NCI-H2227 (cell line): ENCODE results near the gene SLC6A17.

ENCODE experiments used
- DNase-seq: peaks from one replicate; lab custom pipeline; 2025; ENCODE audit not compliant: unreplicated experiment; lab: John Stamatoyannopoulos, UW

Gene SLC6A17

GRCh38 chr1:110135246-110135645 is 15.0 kb upstream of the SLC6A17 start:
- no peak for DNase-seq

GRCh38 chr1:110135666-110136065 is 14.6 kb upstream of the SLC6A17 start:
- no peak for DNase-seq

GRCh38 chr1:110136911-110137310 is 13.4 kb upstream of the SLC6A17 start:
- peak; percentile 96 for DNase-seq

DNA sequence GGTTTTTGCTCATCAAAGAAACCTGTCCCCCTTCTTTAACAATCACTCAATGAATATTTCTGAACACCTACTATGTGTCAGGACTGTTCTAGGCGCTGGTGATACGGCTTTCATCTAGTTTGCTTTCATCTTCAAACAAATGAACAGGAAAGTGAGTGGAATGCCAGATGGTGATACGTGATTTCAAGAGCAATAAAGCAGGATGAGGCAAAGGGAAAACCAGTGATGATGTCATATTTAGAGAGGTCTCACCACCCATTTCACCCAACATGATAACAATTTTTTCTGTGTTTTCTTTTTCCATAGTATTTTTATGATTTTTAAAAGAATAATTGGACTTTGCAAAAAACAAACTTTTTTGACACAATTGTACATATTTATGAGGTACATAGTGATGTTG is 11.3 kb upstream of the SLC6A17 start:
- no peak for DNase-seq

- DNase-seq: no peak
These were observed 5.9 kb upstream of the SLC6A17 start for GRCh38 chr1:110144366-110144765.

DNA sequence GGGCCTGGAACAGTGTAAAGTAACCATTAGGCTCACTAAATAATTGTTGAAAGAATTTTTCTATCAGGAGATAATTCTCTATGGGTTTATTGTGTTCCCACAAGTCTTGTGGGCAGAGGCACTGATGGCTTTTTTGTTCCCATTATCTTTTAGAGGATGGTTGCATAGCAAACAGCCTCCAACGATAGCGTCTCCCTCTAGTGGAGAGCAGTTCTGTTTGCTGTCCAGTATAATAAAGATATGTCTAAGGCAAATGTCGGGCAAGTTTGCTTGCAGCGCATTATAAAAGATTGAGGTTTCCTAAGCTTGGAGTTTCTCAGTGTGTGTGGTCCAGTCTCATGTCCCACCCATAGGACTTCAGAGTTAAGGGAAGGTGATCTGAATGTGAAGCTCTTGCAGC is 1.3 kb upstream of the SLC6A17 start:
- peak; percentile 19 for DNase-seq

GRCh38 chr1:110151175-110151669 is 928 bp downstream of the SLC6A17 start:
- no peak for DNase-seq

DNA sequence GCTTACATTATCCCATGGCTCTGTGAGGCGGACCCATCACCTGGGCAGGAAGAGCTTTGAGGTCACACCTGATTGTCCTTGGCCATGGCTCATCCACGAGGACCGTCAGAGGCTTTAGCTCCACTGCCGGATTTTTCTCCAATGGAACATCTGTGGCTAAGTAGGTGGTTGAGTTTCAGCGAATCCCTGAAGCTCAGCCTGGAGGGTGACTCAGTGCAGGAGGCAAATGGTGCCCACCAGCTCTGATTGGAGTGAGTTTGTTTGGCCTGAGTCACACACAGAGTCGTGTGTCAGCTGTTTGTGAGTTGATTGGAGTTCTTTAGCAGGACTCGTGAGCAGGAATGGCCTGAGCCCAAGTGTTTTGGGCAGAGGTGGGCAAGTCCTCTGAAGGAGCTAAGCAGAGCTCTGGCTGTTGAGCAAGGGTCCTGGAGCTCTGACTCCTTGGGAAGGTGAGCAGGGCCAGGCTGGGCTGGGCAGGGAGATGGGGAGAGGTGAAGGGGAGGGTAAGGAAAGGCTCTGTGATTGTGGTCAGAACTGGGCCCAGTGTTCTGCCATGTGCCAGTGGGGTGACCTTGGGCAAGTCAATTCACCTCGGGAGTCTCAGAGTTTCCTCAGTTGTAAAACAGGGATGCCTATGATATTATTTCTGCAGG is 2.0 kb downstream of the SLC6A17 start:
- no peak for DNase-seq

GRCh38 chr1:110153407-110153950 is 3.2 kb downstream of the SLC6A17 start:
- no peak for DNase-seq

- DNase-seq: no peak
These were observed 5.7 kb downstream of the SLC6A17 start for GRCh38 chr1:110155878-110156522.

- no peak for DNase-seq
These were observed 8.0 kb downstream of the SLC6A17 start for GRCh38 chr1:110158261-110158660.

DNA sequence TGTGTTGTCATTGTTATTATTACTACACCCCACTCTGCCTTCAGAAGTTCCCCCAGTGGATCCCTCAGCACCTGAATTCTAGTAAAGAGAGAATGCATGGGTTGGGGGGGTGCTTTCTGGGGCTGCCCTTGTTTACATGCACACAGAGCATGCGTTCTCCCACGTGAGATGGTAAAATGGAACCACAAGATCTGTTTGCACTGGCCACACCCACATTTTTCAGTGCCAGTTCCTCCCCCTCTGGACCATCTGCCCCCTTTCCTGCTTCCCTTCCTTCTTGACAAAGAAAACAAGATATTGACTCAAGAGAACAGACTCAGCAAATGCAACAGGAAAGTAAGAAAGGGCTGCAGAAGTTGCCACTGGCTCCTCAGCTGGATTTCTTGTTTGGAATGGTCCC is 8.9 kb downstream of the SLC6A17 start:
- DNase-seq: no peak

DNA sequence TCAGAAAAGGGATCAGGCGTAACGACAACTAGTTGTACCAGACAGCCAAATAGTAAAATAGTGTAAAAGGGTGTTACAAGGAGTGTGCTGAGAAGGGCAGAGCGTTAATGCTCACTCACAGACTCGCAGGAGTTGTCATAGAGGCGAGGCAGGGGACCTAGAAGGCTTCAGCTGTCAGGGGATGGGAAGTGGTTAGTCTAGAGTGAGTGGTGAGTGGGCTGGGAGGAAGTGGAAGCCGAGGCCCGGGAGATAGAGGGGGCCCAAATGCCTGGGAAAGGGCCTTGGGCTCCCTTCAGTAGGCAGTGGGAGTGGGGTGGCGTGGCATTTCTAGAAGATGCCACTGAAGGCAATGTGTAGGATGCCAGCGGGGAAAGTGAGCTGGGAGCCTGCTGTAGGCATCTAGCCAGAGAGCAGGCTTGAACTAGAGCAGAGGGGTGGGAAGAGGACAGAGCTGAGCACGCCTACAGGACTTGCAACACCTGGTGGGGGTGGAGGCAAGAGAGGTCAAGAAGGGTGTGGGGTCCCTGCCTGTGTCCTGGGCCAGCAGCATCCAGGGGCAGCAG is 10.3 kb downstream of the SLC6A17 start:
- DNase-seq: no peak

DNA sequence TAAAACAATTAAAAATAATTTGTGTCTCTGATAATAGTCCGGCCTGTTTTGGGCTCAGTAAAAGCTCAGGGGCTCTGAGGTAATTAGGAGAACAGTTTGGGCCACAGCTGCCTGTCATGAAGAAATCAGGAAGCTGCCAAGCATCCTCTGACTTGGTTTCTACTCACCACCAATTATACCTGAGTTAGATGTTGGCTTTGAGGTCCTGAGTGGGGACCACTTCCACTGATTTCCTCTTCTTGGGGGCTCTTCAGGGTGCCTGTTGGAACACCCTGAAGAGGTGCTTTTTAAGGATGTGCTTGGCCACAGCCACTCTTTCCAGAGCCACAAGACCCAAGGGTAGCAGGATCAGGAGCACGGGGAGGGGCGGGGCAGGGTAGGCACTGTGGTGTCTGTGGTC is 10.9 kb downstream of the SLC6A17 start:
- no peak for DNase-seq

GRCh38 chr1:110161849-110162248 is 11.6 kb downstream of the SLC6A17 start:
- peak; percentile 26 for DNase-seq

- no peak for DNase-seq
These were observed 13.3 kb downstream of the SLC6A17 start for GRCh38 chr1:110163591-110163990.

- DNase-seq: no peak
These were observed 14.5 kb downstream of the SLC6A17 start for GRCh38 chr1:110164725-110165350.

GRCh38 chr1:110165761-110166231 is 15.5 kb downstream of the SLC6A17 start:
- no peak for DNase-seq

DNA sequence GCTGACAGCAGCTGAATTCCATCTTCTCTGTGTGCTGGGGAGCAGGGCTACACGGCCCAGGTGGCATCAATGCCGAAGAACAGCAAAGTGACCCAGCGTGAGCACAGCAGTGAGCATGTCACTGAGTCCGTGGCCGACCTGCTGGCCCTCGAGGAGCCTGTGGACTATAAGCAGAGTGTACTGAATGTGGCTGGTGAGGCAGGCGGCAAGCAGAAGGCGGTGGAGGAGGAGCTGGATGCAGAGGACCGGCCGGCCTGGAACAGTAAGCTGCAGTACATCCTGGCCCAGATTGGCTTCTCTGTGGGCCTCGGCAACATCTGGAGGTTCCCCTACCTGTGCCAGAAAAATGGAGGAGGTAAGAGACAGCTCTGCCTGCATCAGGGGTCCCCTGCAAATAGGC is 16.6 kb downstream of the SLC6A17 start:
- DNase-seq: no peak

DNA sequence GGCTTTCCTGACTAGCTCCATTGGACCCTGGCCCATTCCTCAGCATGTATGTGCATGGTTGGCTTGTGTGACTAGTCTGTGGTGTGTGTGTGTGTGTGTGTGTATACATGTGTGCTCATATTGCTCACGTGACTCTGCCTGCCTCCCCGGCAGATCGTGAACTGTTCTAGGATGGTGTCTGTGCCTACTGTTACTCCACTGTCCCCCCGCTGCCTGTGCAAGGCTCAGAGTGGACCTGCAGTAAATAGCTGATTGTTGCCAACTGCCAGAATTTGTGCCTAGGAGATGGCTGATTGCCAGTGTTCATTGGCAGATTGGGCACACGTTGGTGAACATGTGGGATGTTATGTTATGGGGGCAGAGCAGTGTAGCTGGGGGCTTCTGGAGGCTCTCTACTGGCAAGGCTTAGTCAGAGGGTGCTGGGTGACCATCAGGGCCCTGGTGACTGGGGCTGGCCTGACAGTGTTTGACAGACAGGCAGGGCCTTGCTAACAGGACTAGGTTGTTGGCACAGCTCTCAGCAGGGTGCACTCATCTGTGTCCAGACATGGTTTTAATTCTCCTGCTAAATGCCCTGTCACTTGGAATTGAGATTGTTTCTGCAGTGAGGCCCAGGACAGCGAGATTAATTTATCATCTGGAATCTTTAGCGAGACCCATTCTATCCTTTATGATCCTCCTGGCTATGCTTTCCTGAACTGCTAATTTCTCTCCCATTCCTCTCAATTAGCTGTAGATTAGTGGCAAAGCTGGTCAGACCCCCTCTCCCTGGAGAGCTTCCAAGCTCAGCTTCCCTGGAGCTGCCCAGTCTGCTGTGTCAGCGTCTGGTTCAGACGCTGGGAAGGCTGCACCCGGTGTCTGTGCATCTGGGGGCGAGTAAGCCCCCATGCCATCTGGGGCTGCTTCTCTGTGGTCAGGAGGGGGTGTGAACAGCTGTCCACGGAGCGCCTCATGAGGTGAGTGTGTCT is 20.8 kb downstream of the SLC6A17 start:
- peak; percentile 17 for DNase-seq
